GM21381 (cell line): Measurements from ENCODE around the gene EOLA1.
A peak's percentile ranks its signal among the peaks of the same experiment; 100 is the strongest.
"Not testable (repeated sequence)": the region's sequence is repeated elsewhere in the genome, so short reads cannot be mapped to it uniquely, and the experiment has no call there.

Experiments
- ATAC-seq: cut with Tn5 transposase; IDR thresholded peaks from one replicate; pipeline ENCODE4 v1.9.1; 2021; ENCODE audit warnings: mild to moderate bottlenecking, moderate library complexity; ENCODE audit not compliant: unreplicated experiment

Gene EOLA1

GRCh38 chrX:149541521-149542047 is 772 bp downstream of the EOLA1 start:
- no peak for ATAC-seq

DNA sequence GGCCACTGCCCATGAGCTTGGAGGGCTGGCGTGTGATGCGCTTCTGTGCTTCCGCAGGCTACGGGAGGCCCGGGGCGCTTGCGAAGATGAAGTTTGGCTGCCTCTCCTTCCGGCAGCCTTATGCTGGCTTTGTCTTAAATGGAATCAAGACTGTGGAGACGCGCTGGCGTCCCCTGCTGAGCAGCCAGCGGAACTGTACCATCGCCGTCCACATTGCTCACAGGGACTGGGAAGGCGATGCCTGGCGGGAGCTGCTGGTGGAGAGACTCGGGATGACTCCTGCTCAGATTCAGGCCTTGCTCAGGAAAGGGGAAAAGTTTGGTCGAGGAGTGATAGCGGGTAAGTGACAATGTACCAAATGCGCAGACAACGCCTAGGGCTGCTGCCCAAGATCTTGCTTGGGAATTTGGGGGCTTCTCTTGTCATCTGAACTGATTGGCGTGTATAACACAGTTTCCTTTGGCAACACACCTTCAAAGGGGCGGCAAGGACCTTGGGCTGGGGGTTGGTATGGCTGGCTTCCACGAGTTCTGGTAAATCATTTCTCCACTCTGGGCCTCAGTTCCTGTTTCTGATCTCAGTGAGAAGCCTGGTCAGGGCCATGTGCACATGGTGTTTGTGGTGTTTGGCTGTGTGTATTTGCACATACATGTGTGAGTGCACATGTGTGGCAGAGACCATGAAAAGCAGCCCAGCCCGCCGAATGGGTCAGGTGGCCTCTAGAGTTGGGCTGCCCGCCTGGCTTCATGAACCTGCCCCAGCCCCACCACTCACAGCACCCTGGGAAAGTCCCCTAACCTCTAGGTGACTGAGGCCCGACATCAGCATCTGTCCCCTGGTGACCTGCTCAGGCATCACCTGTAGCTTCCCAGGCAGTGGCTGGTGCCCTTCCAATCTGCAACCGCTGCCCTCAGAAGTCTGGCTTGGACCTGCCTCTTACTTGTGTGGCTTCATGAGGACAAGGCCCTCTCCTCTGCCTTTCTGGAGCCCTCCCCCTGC is 5.0 kb downstream of the EOLA1 start:
- ATAC-seq, result not testable (repeated sequence)

DNA sequence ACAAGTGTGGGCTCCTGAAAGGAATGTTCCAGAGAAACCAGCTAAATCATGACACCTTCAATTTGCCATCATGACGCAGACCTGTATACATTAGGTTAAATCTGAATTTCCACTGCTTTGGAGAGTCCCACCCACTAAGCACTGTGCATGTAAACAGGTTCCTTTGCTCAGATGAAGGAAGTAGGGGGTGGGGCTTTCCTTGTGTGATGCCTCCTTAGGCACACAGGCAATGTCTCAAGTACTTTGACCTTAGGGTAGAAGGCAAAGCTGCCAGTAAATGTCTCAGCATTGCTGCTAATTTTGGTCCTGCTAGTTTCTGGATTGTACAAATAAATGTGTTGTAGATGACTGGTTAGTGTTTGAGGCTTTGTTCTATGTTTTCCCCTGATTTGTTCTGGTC is 6.2 kb downstream of the EOLA1 start:
- ATAC-seq, result not testable (repeated sequence)

DNA sequence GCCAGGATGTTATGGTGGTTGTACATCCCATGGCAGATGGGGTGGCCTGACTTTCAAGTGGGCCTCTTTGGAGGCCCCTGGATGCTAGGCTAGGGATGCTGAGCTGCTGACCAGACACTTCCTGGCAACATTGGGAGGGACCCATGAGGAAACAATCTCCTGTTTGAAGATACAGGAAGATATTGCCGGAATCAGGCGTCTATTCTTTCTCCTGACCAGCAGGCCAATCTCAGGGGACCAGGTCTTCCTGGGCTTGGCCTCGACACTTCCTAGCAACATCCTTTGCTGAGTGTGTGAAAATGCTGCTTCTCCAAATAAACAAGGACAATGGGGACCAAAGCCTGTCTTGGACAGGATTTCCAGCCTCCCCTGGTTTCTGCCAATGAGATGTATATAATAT is 7.0 kb downstream of the EOLA1 start:
- ATAC-seq, result not testable (repeated sequence)

GRCh38 chrX:149549701-149550100 is 8.9 kb downstream of the EOLA1 start, which contains the start of gene HSFX3:
TSS of gene HSFX3 (minus strand) at chrX:149549924. CDS start at chrX:149549852, 72 bp downstream.
- not testable (repeated sequence) for ATAC-seq

GRCh38 chrX:149550454-149550853 is 9.6 kb downstream of the EOLA1 start:
- not testable (repeated sequence) for ATAC-seq

DNA sequence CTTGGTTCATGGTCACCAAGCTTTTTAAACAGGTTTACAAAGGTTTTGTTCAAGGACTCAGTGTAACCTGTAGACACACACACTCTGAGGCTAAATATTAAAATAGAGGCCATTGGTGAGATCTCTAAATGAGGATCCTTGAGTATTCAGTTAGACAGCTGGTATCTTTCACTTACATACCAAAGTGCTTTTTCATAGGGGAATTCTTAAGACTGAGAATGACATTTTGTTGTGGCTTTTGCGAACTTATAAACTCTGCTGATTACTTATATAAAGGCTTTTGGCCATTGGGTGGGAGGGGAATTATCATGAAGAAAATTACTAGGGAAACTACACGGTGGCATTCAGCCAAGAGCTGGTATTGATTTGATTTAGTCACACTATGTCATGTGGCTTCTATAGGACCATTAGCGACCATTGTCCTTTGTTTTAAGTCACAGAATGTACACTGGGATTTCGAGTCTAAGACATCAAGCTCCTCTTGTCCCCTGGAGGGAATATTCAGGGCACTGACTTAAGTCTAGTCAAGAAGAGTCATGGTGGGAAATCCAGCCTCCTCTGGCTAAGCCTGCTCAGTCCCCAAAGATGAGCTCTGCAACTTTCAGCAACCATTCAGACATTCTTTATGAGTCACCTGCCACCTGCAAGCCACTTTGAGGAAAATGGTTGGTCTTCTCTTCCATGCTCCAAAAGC is 10.6 kb downstream of the EOLA1 start:
- peak; percentile 38 for ATAC-seq

DNA sequence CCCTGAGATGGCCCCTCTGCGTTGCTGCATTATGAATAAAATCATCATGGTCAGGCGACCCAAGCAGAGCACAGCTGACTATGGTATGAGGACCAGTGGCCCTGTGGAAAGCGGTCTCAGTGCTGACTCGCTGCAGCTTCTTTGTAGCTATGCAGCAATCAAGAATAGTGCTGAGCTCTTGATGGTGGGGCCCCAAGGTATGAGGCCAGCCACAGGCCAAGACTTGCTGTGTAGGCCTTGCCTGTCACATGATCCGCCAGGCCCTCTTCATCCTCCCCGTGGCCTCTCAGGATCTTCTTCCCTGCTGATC is 11.1 kb downstream of the EOLA1 start:
- not testable (repeated sequence) for ATAC-seq

- not testable (repeated sequence) for ATAC-seq
Measured at GRCh38 chrX:149555251-149555650, 14.4 kb downstream of the EOLA1 start.

GRCh38 chrX:149563359-149563758 is 22.5 kb downstream of the EOLA1 start:
- no peak for ATAC-seq

DNA sequence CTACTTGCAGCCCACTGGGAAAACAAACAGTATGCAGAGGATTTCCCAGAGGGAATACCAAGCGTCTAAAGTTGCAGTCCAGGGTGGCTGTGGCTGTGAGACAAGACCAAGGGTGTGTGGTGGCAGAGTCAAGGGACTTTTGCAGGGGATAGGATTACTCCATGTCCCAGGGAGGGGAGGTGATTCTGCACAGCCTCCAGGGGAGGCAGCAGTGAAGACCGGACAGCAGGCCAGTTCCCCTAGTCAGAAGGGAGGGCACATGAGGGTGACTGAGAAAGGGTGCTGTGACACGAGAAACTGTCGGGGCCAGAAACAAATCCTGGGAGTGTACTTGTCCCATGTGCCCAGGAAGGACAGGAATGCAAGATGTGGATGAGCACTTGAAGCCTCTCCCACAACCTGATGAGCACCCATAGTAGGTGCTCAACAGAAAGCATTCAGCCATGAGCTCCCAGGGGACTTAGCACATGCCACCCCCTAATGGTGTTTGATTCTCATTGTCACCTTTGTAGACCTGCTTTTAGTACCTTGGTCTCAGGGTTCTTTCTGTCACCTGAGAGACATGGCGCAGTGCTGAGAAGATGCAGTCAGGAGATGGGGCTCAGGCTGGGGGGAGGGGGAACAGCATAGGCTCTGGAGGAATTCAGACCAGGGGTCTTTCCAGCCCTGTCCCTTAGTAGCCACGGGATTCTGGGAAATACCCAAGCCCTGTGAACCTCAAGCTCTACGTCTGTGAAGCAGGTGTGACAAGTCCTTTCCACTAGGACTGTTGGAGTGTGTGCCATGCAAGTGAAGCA is 27.0 kb downstream of the EOLA1 start:
- ATAC-seq, result no peak

GRCh38 chrX:149568701-149569296 is 28.0 kb downstream of the EOLA1 start:
- no peak for ATAC-seq

GRCh38 chrX:149569770-149570169 is 29.0 kb downstream of the EOLA1 start:
- no peak for ATAC-seq

DNA sequence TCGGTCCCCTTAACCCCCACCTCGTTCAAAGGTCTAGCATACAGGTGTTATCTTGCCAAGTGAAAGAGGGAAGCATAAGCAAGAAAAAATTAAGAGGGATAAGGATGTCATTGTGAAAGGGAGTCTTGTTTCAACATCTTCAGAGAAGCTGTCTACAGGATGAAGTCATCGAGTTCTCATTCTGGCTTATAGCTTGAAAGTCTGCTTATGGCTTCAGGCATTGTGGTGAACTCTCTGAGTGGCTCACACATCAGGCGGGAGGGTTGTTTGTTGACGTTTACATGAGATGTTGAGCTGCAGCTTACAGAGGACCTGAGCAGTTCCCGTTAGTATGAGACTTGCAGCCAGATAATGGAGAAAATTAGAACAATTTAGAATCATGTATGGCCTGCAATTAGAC is 29.9 kb downstream of the EOLA1 start:
- ATAC-seq, result no peak

DNA sequence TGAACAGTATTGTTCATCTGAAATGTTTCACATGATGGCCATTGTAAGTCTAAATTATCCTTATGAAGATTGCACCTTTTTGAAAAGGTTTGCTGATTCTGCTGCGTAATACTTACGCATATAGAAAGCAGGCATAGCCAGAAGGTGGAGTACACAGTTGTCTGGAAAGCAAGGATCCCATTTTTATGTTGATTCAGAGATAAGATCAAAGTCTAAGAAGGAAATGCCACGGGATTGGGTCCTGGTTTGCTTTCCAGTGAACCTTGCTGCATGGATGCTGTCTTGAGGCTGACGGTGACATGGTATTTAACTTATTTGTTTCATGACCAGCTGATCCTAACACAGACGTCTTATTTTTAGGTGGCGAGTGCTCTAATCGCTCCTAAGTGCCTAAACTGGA is 31.0 kb downstream of the EOLA1 start:
- ATAC-seq, result no peak

- no peak for ATAC-seq
Measured at GRCh38 chrX:149572743-149573142, 31.9 kb downstream of the EOLA1 start.

- ATAC-seq, result peak; percentile 100
Measured at GRCh38 chrX:149573456-149573855, 32.6 kb downstream of the EOLA1 start.

DNA sequence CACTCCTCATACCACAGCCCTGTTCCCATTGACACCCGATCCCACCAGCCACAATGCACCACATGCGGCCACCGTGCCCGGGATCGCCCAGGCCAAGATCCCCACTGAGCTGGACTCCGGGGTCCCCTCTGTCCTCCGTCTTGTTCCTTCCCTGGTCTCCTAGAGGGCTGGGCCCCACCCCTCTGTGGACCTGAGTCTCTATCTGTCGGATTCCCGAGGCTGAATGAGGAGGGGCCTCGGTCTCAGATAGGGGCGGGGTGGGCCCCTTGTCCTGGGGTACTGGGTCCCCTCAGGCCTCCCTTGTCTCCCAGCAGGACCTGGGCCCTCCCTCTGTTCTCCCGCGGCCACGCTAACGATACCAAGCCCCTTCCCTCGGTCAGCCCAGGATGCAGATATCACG is 44.8 kb downstream of the EOLA1 start:
- ATAC-seq, result not testable (repeated sequence)

DNA sequence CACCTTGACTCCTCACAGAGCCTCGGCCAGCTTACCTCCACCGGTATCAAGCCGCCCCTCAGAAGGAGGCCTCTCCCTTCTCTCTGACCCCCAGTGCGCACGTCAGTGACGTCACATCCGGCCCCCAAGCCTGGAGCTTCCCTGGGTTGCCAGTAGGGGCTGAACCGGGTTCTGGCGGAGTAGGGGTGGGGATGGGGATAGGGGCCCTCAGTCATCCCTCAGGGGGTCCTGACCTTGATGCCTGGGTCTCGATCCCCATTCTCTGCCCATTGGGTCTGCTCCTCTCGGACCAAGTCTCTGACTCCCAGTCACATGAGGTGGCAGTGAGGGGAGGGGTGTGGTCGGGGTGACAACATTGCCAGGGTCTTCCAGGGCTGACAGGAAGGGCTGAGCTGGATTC is 46.5 kb downstream of the EOLA1 start, which contains the start of gene MAGEA9B:
Gene MAGEA9B, minus strand, starts transcription at position 101 of the 400 bp plus-strand sequence. CDS start 4,280 bp downstream, outside the sequence.
- ATAC-seq, result not testable (repeated sequence)

DNA sequence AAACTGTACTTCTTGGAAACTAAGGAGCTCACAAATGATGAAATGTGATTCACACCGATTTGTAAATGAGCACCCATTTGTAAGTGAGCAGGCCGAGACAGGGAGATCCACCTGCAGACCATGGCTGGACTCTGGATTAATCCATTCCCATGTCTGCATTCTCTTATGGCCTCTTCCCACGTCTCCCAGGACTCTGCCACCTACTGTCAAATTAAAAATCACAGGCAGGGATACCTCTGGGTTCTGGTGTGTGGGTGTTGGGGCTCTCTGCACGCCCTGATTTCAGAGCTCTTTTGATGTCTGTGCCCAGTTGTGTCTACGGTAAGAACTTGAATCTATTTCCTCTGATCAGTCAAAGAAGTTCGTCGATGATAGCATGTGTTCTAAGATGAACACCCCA is 50.2 kb downstream of the EOLA1 start:
- not testable (repeated sequence) for ATAC-seq
